ENCODE results near the gene RBM39. TPM values are rescaled to one million over a fixed set of nuclear protein-coding genes. Genes with fewer than 3 reads are reported as not detected.
"Not testable (repeated sequence)": the region's sequence is repeated elsewhere in the genome, so short reads cannot be mapped to it uniquely, and the experiment has no call there.

RBM39 gene
- total RNA-seq, 4 donors from 2014 or later = 165 to 303 (median 188) TPM

DNA sequence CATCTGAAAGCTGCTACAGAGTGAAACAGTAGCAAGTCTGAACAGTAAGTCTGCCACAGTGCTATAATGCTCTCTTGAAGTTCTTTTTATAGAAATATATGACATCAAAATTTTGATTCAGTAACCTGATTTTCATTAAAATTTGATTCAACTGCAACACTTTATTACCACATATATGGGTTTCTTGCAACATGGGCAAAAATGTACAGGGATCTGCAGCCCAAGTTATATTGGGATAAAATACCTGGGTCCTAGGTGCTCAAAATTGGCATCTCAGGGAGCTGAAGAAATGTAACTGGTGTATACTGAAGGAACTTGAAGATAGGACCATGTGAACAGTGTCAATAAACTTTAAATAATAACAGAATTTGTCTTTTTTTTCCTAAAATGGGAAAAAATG, 32.0 kb downstream of the RBM39 start:
- TF ChIP-seq, protein P1, sequence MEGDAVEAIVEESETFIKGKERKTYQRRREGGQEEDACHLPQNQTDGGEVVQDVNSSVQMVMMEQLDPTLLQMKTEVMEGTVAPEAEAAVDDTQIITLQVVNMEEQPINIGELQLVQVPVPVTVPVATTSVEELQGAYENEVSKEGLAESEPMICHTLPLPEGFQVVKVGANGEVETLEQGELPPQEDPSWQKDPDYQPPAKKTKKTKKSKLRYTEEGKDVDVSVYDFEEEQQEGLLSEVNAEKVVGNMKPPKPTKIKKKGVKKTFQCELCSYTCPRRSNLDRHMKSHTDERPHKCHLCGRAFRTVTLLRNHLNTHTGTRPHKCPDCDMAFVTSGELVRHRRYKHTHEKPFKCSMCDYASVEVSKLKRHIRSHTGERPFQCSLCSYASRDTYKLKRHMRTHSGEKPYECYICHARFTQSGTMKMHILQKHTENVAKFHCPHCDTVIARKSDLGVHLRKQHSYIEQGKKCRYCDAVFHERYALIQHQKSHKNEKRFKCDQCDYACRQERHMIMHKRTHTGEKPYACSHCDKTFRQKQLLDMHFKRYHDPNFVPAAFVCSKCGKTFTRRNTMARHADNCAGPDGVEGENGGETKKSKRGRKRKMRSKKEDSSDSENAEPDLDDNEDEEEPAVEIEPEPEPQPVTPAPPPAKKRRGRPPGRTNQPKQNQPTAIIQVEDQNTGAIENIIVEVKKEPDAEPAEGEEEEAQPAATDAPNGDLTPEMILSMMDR (IDR thresholded peaks at IDR 0.05) = no peak
- TF ChIP-seq POLR2A (IDR thresholded peaks at IDR 0.05) = no peak
- intact Hi-C loops (cut with DNase I; ENCODE audit: low total_unique reads) = no loop called here
- no peak for DNase-seq (ENCODE audit: low spot score in 2 of 2)
- H3K4me3 ChIP-seq (ENCODE audit: low read depth, poor library complexity, severe bottlenecking) = no peak overlapping the region

DNA sequence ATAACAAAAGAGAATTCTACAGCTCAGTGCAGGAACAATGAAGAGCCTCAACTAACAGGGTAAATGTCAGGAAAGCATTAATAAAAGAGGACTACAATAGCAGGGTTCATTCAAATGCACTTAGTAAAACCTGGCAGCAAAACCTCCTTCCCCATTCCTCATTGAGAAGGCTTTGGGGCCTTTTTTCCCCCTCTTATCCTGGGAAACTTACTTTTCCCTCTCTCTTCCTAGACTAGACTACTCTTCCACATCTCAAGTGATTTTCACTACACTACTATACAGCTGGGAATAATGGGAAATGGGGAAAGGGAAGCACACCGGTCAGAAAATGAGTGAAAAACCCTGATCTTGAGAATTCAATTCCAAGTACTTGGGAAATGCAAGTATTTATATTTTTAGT, 32.8 kb downstream of the RBM39 start:
- intact Hi-C loops (cut with DNase I; ENCODE audit: low total_unique reads) = no loop called here
- no peak for DNase-seq (ENCODE audit: low spot score in 2 of 2)
- WGBS, 2 donors = 86 to 97% methylated on average over 1 of the region's 1 CpG
- no peak overlapping the region for H3K4me3 ChIP-seq (ENCODE audit: low read depth, poor library complexity, severe bottlenecking)
- no peak for TF ChIP-seq POLR2A (IDR thresholded peaks at IDR 0.05)
- TF ChIP-seq, protein P1 (IDR thresholded peaks at IDR 0.05) = no peak

DNA sequence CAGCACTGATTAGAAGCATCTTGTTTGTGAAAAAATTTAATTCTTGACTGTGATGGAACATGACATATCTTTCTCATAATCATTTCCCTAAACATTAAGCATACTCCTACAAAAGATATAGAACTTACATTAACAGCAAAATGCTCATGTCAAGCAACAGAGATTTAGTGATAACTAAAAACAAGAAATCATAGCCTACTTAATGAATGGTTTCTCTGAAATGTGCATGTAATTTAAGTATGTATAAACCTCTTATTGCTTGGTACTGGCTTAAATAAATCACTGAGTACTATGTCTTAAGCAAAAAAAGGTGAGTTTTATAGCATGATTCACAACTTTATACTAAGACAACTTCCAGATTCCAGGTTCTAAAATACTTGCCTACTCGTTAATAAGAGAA, 33.6 kb downstream of the RBM39 start:
- WGBS, 2 donors = 59% methylated on average over 1 of the region's 1 CpG
- no peak for DNase-seq (ENCODE audit: low spot score in 2 of 2)
- TF ChIP-seq, protein P1 (IDR thresholded peaks at IDR 0.05) = no peak
- TF ChIP-seq POLR2A (IDR thresholded peaks at IDR 0.05) = no peak
- intact Hi-C loops (cut with DNase I; ENCODE audit: low total_unique reads) = no loop called here
- no peak overlapping the region for H3K4me3 ChIP-seq (ENCODE audit: low read depth, poor library complexity, severe bottlenecking)

DNA sequence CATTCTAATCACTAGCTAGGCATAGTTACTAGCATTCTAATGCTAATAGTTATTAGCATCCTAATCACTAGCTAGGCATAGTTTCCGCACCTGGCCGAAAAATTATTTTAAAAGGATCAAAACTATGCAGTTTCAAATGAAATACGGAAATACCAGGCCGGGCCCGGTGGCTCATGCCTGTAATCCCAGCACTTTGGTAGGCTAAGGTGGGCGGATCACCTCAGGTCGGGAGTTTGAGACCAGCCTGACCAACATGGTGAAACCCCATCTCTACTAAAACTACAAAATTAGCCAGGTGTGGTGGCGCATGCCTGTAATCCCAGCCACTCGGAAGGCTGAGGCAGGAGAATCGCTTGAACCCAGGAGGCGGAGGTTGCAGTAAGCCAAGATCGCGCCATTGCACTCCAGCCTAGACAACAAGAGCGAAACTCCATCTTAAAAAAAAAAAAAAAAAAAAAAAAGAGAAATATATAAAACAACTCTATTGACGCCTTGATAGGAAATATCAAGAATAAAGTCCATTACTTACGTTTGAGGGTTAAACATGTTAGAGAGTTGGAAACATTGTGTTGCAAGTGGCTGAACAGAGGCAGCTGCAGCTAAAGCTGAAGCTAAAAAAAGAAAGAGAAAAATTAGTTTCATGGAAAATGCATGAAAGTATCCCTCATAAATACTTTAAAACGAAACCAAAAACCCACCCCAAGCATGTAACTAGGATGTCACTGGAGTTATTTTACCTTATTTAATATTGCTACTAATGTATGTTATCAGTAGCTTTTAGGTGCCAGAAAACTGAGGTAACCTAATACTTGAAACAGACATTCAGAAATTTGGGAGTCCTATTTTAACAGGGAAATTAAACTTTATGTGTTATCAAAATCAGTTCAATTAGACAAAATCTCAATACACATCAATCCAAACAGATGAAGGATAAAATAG, 35.2 kb downstream of the RBM39 start:
- H3K4me3 ChIP-seq (ENCODE audit: low read depth, poor library complexity, severe bottlenecking); DNase-seq (ENCODE audit: low spot score in 2 of 2); intact Hi-C loops (cut with DNase I; ENCODE audit: low total_unique reads): not testable (repeated sequence)
- 92 to 96% methylated on average over 17 of the region's 17 CpGs for WGBS, 2 donors

DNA sequence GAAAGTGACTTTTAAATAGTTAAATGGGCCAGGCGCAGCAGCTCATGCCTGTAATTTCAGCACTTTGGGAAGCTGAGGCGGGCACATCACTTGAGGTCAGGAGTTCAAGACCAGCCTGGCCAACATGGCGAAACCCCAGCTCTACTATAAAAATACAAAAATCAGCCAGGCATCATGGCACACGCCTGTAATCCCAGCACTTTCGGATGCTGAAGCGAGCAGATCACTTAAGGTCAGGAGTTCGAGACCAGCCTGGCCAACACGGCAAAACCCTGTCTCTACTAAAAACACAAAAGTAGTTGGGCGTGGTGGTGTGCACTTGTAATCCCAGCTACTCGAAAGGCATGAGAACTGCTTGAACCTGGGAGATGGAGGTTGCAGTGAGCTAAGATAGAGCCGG, 36.2 kb downstream of the RBM39 start:
- intact Hi-C loops (cut with DNase I; ENCODE audit: low total_unique reads); H3K4me3 ChIP-seq (ENCODE audit: low read depth, poor library complexity, severe bottlenecking): not testable (repeated sequence)
- peak in 1 of 2 donors; percentile 50 for DNase-seq (ENCODE audit: low spot score in 2 of 2)
- 91 to 92% methylated on average over 11 of the region's 11 CpGs for WGBS, 2 donors

DNA sequence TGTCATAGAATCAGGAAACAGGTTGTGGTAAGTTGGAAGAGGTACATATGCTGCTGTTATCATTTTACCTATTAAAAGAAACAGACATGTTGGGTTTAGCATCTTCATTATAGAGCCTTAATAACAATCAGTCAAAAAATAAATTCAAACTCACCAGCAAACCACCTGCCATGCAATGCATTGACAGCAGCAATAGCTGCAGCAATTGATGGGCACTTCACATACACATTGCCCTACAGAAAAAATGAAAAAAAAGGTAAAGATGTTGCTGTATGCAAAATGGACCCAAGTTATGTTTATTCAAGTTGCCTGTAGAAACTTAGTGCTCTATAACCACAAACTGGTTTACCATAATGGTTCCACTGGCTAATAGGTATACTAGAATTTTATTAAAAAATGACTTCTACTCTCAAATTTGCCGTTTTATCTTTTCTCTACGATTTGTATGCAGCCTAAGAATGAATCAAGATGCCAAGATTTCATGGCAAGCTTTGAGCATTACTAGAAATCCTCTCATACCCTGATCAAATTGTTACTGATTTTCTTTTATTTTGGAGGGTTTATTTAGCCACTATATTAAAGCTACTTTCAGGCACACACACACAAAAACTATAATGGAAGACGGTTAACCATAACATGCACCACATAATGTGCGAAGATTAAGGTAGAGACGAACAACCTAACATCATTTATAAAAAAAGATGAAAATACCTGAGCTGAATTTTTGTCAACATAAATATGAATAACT, 37.4 kb downstream of the RBM39 start:
- DNase-seq (ENCODE audit: low spot score in 2 of 2) = no peak
- 87 to 91% methylated on average over 5 of the region's 5 CpGs for WGBS, 2 donors
- TF ChIP-seq, protein P1 (IDR thresholded peaks at IDR 0.05) = no peak
- intact Hi-C loops (cut with DNase I; ENCODE audit: low total_unique reads) = no loop called here
- no peak overlapping the region for H3K4me3 ChIP-seq (ENCODE audit: low read depth, poor library complexity, severe bottlenecking)

Measured in lower leg skin (tissue), 4 donors.